HepG2 (cell line): Measurements from ENCODE around the gene MYO1B. TPM values are rescaled to one million over a fixed set of nuclear protein-coding genes. Genes with fewer than 3 reads are reported as not detected.

Experiments
- ATAC-seq: fragments of 200-7000 bp; cut with Tn5 transposase; 3 replicates; pipeline ENCODE4 v1.9.1; 2020; ENCODE audit warnings: mild to moderate bottlenecking, moderate library complexity
- BruUV-seq: library from RNA; stranded (reverse); fragments of 400-500 nt; replicated peaks from 2 replicates; lab custom pipeline; 2021; lab: Mats Ljungman, UMichigan
- CTCF ChIA-PET: fragments of 300-600 bp; formaldehyde crosslinking; extraction: SDS; loops from one replicate; lab custom pipeline; 2021; ENCODE audit warnings: low total read pairs, inconsistent platforms, low intra/inter-chr PET ratio; lab: Yijun Ruan, JAX
- POLR2A ChIA-PET: fragments of 350-600 bp; sonication (Branson Sonifier 250); formaldehyde crosslinking; loops from one replicate; lab custom pipeline; 2020; ENCODE audit warnings: antibody characterized with exemption, inconsistent platforms; lab: Yijun Ruan, JAX
- DNase-seq: peaks from one replicate; pipeline ENCODE4 v3.0.0-alpha.2; 2015; ENCODE audit warnings: low spot score
- FAIRE-seq: peaks from 3 replicates; lab custom pipeline; 2011; peaks lifted over from hg19 to GRCh38; lab: Jason Lieb, UNC
- H2AFZ ChIP-seq: one replicate; pipeline ENCODE4 v1.6.1; 2011; ENCODE audit warnings: low read length, inconsistent platforms
- H3K27ac ChIP-seq: fragments of 300-600 bp; 3 replicates; pipeline ENCODE4 v1.8.0; 2011; ENCODE audit warnings: mixed run types, mild to moderate bottlenecking, mixed read lengths, low read length, inconsistent platforms; ENCODE audit not compliant: insufficient read depth; ENCODE audit errors: extremely low read length
- H3K27me3 ChIP-seq, 2 experiments: fragments of 200-600 bp in 1 of 2; 2 replicates in 1 of 2; 3 replicates in 1 of 2; pipeline versions ENCODE4 v1.6.0 to v1.8.0; 2011; ENCODE audit warnings: low read length in 2 of 2, mild to moderate bottlenecking in 2 of 2, moderate library complexity in 2 of 2, inconsistent platforms in 1 of 2; ENCODE audit not compliant: insufficient read depth in 2 of 2, control insufficient read depth in 1 of 2
- H3K36me3 ChIP-seq, 2 experiments: fragments of 200-600 bp in 1 of 2; replicated peaks in 1 of 2; 2 replicates in 1 of 2; 3 replicates in 1 of 2; pipeline versions ENCODE4 v1.5.1 to v1.8.0; 2011; ENCODE audit warnings: low read length in 2 of 2, inconsistent platforms in 1 of 2; ENCODE audit not compliant: insufficient read depth in 2 of 2, control insufficient read depth in 1 of 2
- H3K4me1 ChIP-seq: 2 replicates; pipeline ENCODE4 v1.5.1; 2012; ENCODE audit warnings: low read length, inconsistent platforms; ENCODE audit not compliant: insufficient read depth
- H3K4me2 ChIP-seq: 2 replicates; pipeline ENCODE4 v1.6.0; 2011; ENCODE audit warnings: low read depth, low read length, inconsistent platforms
- H3K4me3 ChIP-seq, 3 experiments: fragments of 200-600 bp in 1 of 3; sonication (generic), shearing (Covaris generic) in 1 of 3; replicated peaks in 1 of 3; 2 replicates each; pipeline ENCODE4 v1.5.1; 2011 to 2016; ENCODE audit warnings: low read length in 3 of 3, inconsistent platforms in 2 of 3, low read depth in 2 of 3, mild to moderate bottlenecking in 2 of 3, control low read depth in 1 of 3, mixed read lengths in 1 of 3; ENCODE audit not compliant: insufficient read depth in 1 of 3
- H3K79me2 ChIP-seq: one replicate; pipeline ENCODE4 v1.6.1; 2011; ENCODE audit warnings: low read length, inconsistent platforms; ENCODE audit not compliant: insufficient read depth
- H3K9ac ChIP-seq: 2 replicates; pipeline ENCODE4 v1.6.0; 2011; ENCODE audit warnings: mild to moderate bottlenecking, low read depth, low read length, inconsistent platforms; ENCODE audit not compliant: insufficient read depth
- H3K9me3 ChIP-seq: 2 replicates; pipeline ENCODE4 v1.5.1; 2012; ENCODE audit warnings: mild to moderate bottlenecking, low read length
- H4K20me1 ChIP-seq: 2 replicates; pipeline ENCODE4 v1.6.0; 2011; ENCODE audit warnings: inconsistent platforms, mild to moderate bottlenecking, low read length, moderate library complexity; ENCODE audit not compliant: insufficient read depth
- BRD4 ChIP-seq: sonication (generic); formaldehyde crosslinking; IDR thresholded peaks from 2 replicates; pipeline ENCODE4 v1.4.0; 2020; ENCODE audit warnings: missing genetic modification reagents
- CBX1 ChIP-seq: IDR thresholded peaks from one replicate; pipeline ENCODE4 v1.6.1; 2016; ENCODE audit warnings: antibody characterized with exemption, low read depth
- CENPBD1 ChIP-seq: sonication (generic); formaldehyde crosslinking; IDR thresholded peaks from 2 replicates; pipeline ENCODE4 v1.8.0; 2022; ENCODE audit warnings: missing genetic modification reagents, low read depth, mild to moderate bottlenecking, borderline replicate concordance
- EED ChIP-seq: sonication (generic); formaldehyde crosslinking; IDR thresholded peaks from 2 replicates; pipeline ENCODE4 v1.5.0; 2020; ENCODE audit warnings: mild to moderate bottlenecking, missing genetic modification reagents
- FOXM1 ChIP-seq: sonication (generic); formaldehyde crosslinking; IDR thresholded peaks from 2 replicates; pipeline ENCODE4 v1.5.0; 2020; ENCODE audit warnings: missing genetic modification reagents
- NFAT5 ChIP-seq: sonication (generic); formaldehyde crosslinking; IDR thresholded peaks from 2 replicates; pipeline ENCODE4 v1.4.0; 2020; ENCODE audit warnings: missing genetic modification reagents
- NR3C1 ChIP-seq: sonication (generic); formaldehyde crosslinking; IDR thresholded peaks from 2 replicates; pipeline ENCODE4 v1.4.0; 2020; ENCODE audit warnings: missing genetic modification reagents
- PAWR ChIP-seq: sonication (generic); formaldehyde crosslinking; IDR thresholded peaks from 2 replicates; pipeline ENCODE4 v1.4.0; 2020; ENCODE audit warnings: missing genetic modification reagents, mild to moderate bottlenecking, borderline replicate concordance
- SOX5 ChIP-seq: IDR thresholded peaks from 2 replicates; pipeline ENCODE4 v1.6.1; 2016; ENCODE audit warnings: borderline replicate concordance
- STAG1 ChIP-seq: sonication (generic); formaldehyde crosslinking; IDR thresholded peaks from 2 replicates; pipeline ENCODE4 v1.4.0; 2020; ENCODE audit warnings: missing genetic modification reagents
- TEAD2 ChIP-seq: sonication (generic); formaldehyde crosslinking; IDR thresholded peaks from 2 replicates; pipeline ENCODE4 v1.9.0; 2021; ENCODE audit warnings: missing genetic modification reagents
- TP53 ChIP-seq: sonication (generic); formaldehyde crosslinking; conservative IDR thresholded peaks from 2 replicates; pipeline ENCODE4 v1.4.0; 2020; ENCODE audit warnings: missing genetic modification reagents
- YEATS2 ChIP-seq: sonication (generic); formaldehyde crosslinking; IDR thresholded peaks from 2 replicates; pipeline ENCODE4 v1.4.0; 2020; ENCODE audit warnings: missing genetic modification reagents, borderline replicate concordance
- ZNF142 ChIP-seq: sonication (generic); formaldehyde crosslinking; IDR thresholded peaks from 2 replicates; pipeline ENCODE4 v1.4.0; 2020; ENCODE audit warnings: missing genetic modification reagents
- ZNF292 ChIP-seq: sonication (generic); formaldehyde crosslinking; IDR thresholded peaks from 2 replicates; pipeline ENCODE4 v1.8.1; 2022; ENCODE audit warnings: mild to moderate bottlenecking, low read depth, missing genetic modification reagents, borderline replicate concordance
- ZSCAN21 ChIP-seq: sonication (generic); formaldehyde crosslinking; IDR thresholded peaks from 2 replicates; pipeline ENCODE4 v1.8.0; 2022; ENCODE audit warnings: mild to moderate bottlenecking, missing genetic modification reagents, moderate library complexity, borderline replicate concordance
- WGBS: methylation state at CpG from one replicate; pipeline ENCODE4 v1.1.6; 2017; ENCODE audit warnings: low lambda C conversion rate; 5-methylcytosine and 5-hydroxymethylcytosine counted together
- in situ Hi-C: cut with HindIII; loops from 2 replicates; pipeline ENCODE4 v1.10.0; 2017; ENCODE audit warnings: low pct_unique_long_range_greater_than_20kb; ENCODE audit not compliant: extremely low pct_ligation_motif_present
- intact Hi-C: fragments of 100-400 bp; cut with micrococcal nuclease; formaldehyde crosslinking; loops from one replicate; pipeline ENCODE4 v1.10.0; 2022; ENCODE audit not compliant: unreplicated experiment
- polyA plus RNA-seq, 8 experiments: library from polyadenylated mRNA; depleted of rRNA in 3 of 8; stranded (reverse) in 7 of 8; unstranded in 1 of 8; fragments of >200 nt; fragmentation: Illumina TruSeq in 4 of 8; extraction: Trizol in 4 of 8; gene quantifications; 2 replicates each; pipeline versions ENCODE4 v1.2.1 to v1.2.3, GENCODE V29; 2011 to 2016; ENCODE audit warnings: low read depth in 4 of 8, missing spikeins in 1 of 8, mixed read lengths in 1 of 8; ENCODE audit not compliant: insufficient read depth in 1 of 8
- total RNA-seq, 5 experiments: library from RNA; depleted of rRNA; stranded (reverse); fragments of >200 nt; fragmentation: Illumina TruSeq; extraction: Trizol; gene quantifications; 2 replicates each; pipeline ENCODE4 v1.2.3, GENCODE V29; 2016; ENCODE audit warnings: low read depth in 1 of 5

The MYO1B gene
- total and polyA plus RNA-seq, 2 of the 13 experiments (the other 11 are each of a cell fraction or from before 2014, with no cell fraction given): 36.9 to 89.8 TPM

GRCh38 chr2:191349990-191350389 lies 104.8 kb downstream of the MYO1B start:
- Histone ChIP-seq H3K4me2 (no peak overlapping the region), H3K79me2 (no peaks in the 10 kb centered on the region), H3K36me3 (peaks cover 20 to 43% of the 10 kb centered on the region in 2 experiments), H3K4me1 (no peaks in the 10 kb centered on the region), H3K27ac (no peak overlapping the region), H4K20me1 (no peaks in the 10 kb centered on the region), H3K4me3 (no peak overlapping the region), H3K27me3 (no peaks in the 10 kb centered on the region), H3K9me3 (no peaks in the 10 kb centered on the region), H2AFZ (no peak overlapping the region), H3K9ac (no peak overlapping the region)
- in situ Hi-C loops (no loop called here), intact Hi-C loops (no loop called here)
- POLR2A ChIA-PET: no interaction called here
- no peak for ATAC-seq
- no peak for DNase-seq
- 96% methylated on average over 2 of the region's 2 CpGs for WGBS
- BruUV-seq: no TSS peak
- no peak for FAIRE-seq
- CTCF ChIA-PET: no interaction called here
- TF ChIP-seq SOX5 (CRISPR knock-in tag) (no peak), ZSCAN21 (CRISPR knock-in tag) (no peak), BRD4 (no peak), EED (CRISPR knock-in tag) (no peak), STAG1 (no peak), ZNF292 (no peak), NR3C1 (CRISPR knock-in tag) (no peak), ZNF142 (CRISPR knock-in tag) (no peak), YEATS2 (CRISPR knock-in tag) (no peak), TP53 (CRISPR knock-in tag) (no peak), FOXM1 (no peak), CENPBD1 (CRISPR knock-in tag) (no peak), CBX1 (no peak), PAWR (no peak), NFAT5 (CRISPR knock-in tag) (no peak), TEAD2 (CRISPR knock-in tag) (no peak)
